Fibroblast of villous mesenchyme (primary cell): ENCODE results near the gene SHOC1. TPM values are rescaled to one million over a fixed set of nuclear protein-coding genes. Genes with fewer than 3 reads are reported as not detected.

Experiments
- DNase-seq: peaks from one replicate; pipeline ENCODE4 v3.0.0-alpha.2; 2010; ENCODE audit warnings: low read depth
- H3K4me3 ChIP-seq: 2 replicates; pipeline ENCODE4 v1.5.1; 2011; ENCODE audit warnings: low read depth, mild to moderate bottlenecking, low read length
- CTCF ChIP-seq: IDR thresholded peaks from 2 replicates; pipeline ENCODE4 v1.5.1; 2012; ENCODE audit warnings: low read depth, mild to moderate bottlenecking, low read length; ENCODE audit not compliant: insufficient read depth
- total RNA-seq: library from RNA; depleted of rRNA; stranded (reverse); fragments of >200 nt; gene quantifications from 2 replicates; pipeline ENCODE4 v1.2.3, GENCODE V29; 2012

SHOC1 gene
- total RNA-seq, result under 0.01 TPM in 1 of 2 replicates, not detected in the other

- peak; percentile 12 for DNase-seq
- TF ChIP-seq CTCF, result no peak
- peak within 1 kb of the TSS; percentile 44 for H3K4me3 ChIP-seq
These were observed at the start of gene SHOC1 for GRCh38 chr9:111794835-111795556. TSS of gene SHOC1 (minus strand) at chr9:111794937. CDS start at chr9:111791418, 3,519 bp downstream.

- H3K4me3 ChIP-seq, result no peak overlapping the region
- no peak for TF ChIP-seq CTCF
- DNase-seq, result no peak
These were observed 49.2 kb upstream of the SHOC1 start for GRCh38 chr9:111843971-111844370.

GRCh38 chr9:111842313-111842712, 47.6 kb upstream of the SHOC1 start:
- DNase-seq, result no peak
- H3K4me3 ChIP-seq, result no peak overlapping the region
- no peak for TF ChIP-seq CTCF

- TF ChIP-seq CTCF, result no peak
- no peak for DNase-seq
- H3K4me3 ChIP-seq, result no peak overlapping the region
These were observed 45.7 kb upstream of the SHOC1 start for GRCh38 chr9:111840442-111840841.

- peak; percentile 66 for DNase-seq
- no peak for TF ChIP-seq CTCF
- no peak overlapping the region for H3K4me3 ChIP-seq
These were observed 45.2 kb upstream of the SHOC1 start for GRCh38 chr9:111839987-111840386.

- DNase-seq, result peak; percentile 93
- H3K4me3 ChIP-seq, result peak overlapping the region; percentile 6
- no peak for TF ChIP-seq CTCF
These were observed 44.6 kb upstream of the SHOC1 start for GRCh38 chr9:111839387-111839786.

- no peak for DNase-seq
- TF ChIP-seq CTCF, result no peak
- H3K4me3 ChIP-seq, result no peak overlapping the region
These were observed 43.7 kb upstream of the SHOC1 start for GRCh38 chr9:111838439-111838838.
